MM.1S (cell line): ENCODE data around the gene RUNX1.

Experiments used
- DNase-seq: peaks from one replicate; pipeline ENCODE4 v3.0.0-alpha.2; 2015
- H2AFZ ChIP-seq: fragments of 300-600 bp; sonication (generic); 2 replicates; pipeline ENCODE4 v1.6.0; 2016; ENCODE audit warnings: antibody characterized with exemption, low read length
- H3F3A ChIP-seq: fragments of 300-600 bp; sonication (generic); 2 replicates; pipeline ENCODE4 v1.6.1; 2016; ENCODE audit warnings: mild to moderate bottlenecking, antibody characterized with exemption, low read length, moderate library complexity, mixed read lengths; ENCODE audit not compliant: insufficient read depth
- H3K27ac ChIP-seq: fragments of 300-600 bp; sonication (generic); 2 replicates; pipeline ENCODE4 v1.5.1; 2016; ENCODE audit warnings: mild to moderate bottlenecking, low read length
- H3K27me3 ChIP-seq: fragments of 300-600 bp; sonication (generic); replicated peaks from 2 replicates; pipeline ENCODE4 v1.6.0; 2016; ENCODE audit warnings: low read length; ENCODE audit not compliant: insufficient read depth
- H3K36me3 ChIP-seq: fragments of 300-600 bp; sonication (generic); replicated peaks from 2 replicates; pipeline ENCODE4 v1.6.1; 2016; ENCODE audit warnings: mild to moderate bottlenecking, low read length, mixed read lengths; ENCODE audit not compliant: insufficient read depth
- H3K4me1 ChIP-seq: fragments of 300-600 bp; sonication (generic); 2 replicates; pipeline ENCODE4 v1.6.1; 2016; ENCODE audit warnings: low read length, mixed read lengths
- H3K4me2 ChIP-seq: fragments of 300-600 bp; sonication (generic); 2 replicates; pipeline ENCODE4 v1.6.0; 2016; ENCODE audit warnings: low read depth, low read length
- H3K4me3 ChIP-seq: fragments of 300-600 bp; sonication (generic); 2 replicates; pipeline ENCODE4 v1.5.1; 2016; ENCODE audit warnings: low read length, mixed read lengths
- H3K79me2 ChIP-seq: fragments of 300-600 bp; sonication (generic); 2 replicates; pipeline ENCODE4 v1.6.1; 2016; ENCODE audit warnings: mixed run types, low read length, mixed read lengths
- H3K9ac ChIP-seq: fragments of 300-600 bp; sonication (generic); 2 replicates; pipeline ENCODE4 v1.6.1; 2016; ENCODE audit warnings: low read length, mixed read lengths
- H3K9me2 ChIP-seq: fragments of 300-600 bp; sonication (generic); replicated peaks from 2 replicates; pipeline ENCODE4 v1.6.1; 2016; ENCODE audit warnings: mild to moderate bottlenecking, low read length, mixed read lengths; ENCODE audit not compliant: insufficient read depth
- H3K9me3 ChIP-seq: fragments of 300-600 bp; sonication (generic); replicated peaks from 2 replicates; pipeline ENCODE4 v1.6.1; 2016; ENCODE audit warnings: mild to moderate bottlenecking, low read length, mixed read lengths; ENCODE audit not compliant: insufficient read depth
- H4K20me1 ChIP-seq: fragments of 300-600 bp; sonication (generic); 2 replicates; pipeline ENCODE4 v1.6.1; 2016; ENCODE audit warnings: mild to moderate bottlenecking, low read length, moderate library complexity, mixed read lengths; ENCODE audit not compliant: insufficient read depth
- EZH2 ChIP-seq: fragments of 300-600 bp; sonication (generic); optimal IDR thresholded peaks from 2 replicates; pipeline ENCODE3; 2017; ENCODE audit warnings: low read depth, mild to moderate bottlenecking, antibody characterized with exemption, low read length, mixed read lengths
- EZH2phosphoT487 ChIP-seq: fragments of 300-600 bp; sonication (generic); IDR thresholded peaks from 2 replicates; pipeline ENCODE4 v1.6.1; 2018; ENCODE audit warnings: antibody characterized with exemption, low read length
- TF ChIP-seq, protein P1 (sequence below): fragments of 300-600 bp; sonication (generic); IDR thresholded peaks from 2 replicates; pipeline ENCODE4 v1.5.1; 2016; ENCODE audit warnings: antibody characterized with exemption, low read length, mixed read lengths

The RUNX1 gene

DNA sequence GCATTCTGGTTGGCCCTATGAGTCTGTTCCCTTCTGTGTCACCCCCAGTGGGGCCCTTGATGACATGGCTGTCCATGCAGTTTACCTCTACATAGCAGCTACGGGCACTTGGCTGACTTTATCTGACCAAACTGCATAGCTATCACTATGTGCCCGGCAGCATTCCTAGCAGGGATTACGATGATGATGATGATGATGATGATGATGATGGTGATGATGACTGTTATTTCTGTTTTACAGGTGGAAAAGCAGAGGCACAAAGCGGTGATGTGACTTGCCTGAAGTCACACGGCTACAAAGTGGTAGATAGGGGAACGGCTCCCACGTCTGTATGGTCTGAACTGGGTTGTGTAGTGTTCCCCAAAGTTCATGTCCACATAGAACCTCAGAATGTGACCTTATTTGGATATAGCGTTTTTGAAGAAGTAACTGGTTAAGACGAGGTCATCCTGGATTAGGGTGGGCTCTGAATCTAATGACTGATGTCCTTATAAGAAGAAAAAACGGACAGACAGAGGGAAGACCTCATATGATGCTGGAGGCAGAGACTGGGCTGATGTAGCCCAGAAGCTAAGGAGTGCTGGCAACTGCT lies 57.6 kb downstream of the RUNX1 start:
- TF ChIP-seq, protein P1, sequence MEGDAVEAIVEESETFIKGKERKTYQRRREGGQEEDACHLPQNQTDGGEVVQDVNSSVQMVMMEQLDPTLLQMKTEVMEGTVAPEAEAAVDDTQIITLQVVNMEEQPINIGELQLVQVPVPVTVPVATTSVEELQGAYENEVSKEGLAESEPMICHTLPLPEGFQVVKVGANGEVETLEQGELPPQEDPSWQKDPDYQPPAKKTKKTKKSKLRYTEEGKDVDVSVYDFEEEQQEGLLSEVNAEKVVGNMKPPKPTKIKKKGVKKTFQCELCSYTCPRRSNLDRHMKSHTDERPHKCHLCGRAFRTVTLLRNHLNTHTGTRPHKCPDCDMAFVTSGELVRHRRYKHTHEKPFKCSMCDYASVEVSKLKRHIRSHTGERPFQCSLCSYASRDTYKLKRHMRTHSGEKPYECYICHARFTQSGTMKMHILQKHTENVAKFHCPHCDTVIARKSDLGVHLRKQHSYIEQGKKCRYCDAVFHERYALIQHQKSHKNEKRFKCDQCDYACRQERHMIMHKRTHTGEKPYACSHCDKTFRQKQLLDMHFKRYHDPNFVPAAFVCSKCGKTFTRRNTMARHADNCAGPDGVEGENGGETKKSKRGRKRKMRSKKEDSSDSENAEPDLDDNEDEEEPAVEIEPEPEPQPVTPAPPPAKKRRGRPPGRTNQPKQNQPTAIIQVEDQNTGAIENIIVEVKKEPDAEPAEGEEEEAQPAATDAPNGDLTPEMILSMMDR = no peak
- TF ChIP-seq EZH2 (no peak), EZH2phosphoT487 (no peak)
- Histone ChIP-seq H3K4me2 (no peak overlapping the region), H3K27me3 (no peaks in the 10 kb centered on the region), H3F3A (peaks cover 5% of the 10 kb centered on the region; the same call in 1 of the 2 replicates), H3K27ac (no peak overlapping the region), H3K79me2 (no peaks in the 10 kb centered on the region), H4K20me1 (no peaks in the 10 kb centered on the region), H3K9me3 (no peaks in the 10 kb centered on the region), H3K4me3 (no peak overlapping the region), H3K9ac (no peak overlapping the region), H3K9me2 (no peaks in the 10 kb centered on the region), H3K36me3 (no peaks in the 10 kb centered on the region), H3K4me1 (peaks cover 10% of the 10 kb centered on the region; the same call in 1 of the 2 replicates), H2AFZ (no peak overlapping the region)
- DNase-seq = no peak

DNA sequence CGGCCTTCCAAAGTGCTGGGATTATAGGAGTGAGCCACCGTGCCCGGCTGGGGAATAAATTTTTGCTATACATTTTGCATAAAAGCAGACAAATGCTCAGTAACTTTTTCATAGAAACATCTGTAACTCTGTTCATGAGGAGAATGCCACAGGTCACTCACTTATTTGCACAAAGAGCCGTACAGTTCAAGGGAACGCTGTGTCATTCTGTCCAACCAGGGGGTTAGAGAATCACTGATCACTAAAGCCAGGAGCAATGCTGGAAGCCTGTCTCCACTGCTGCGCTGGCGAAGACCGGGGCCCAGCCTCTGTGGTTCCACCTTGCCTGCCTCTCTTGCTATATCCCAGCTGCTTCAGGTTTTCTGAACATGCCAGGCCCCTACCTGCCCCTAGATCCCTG lies 58.3 kb downstream of the RUNX1 start:
- Histone ChIP-seq H2AFZ (no peak overlapping the region), H3K9me3 (no peaks in the 10 kb centered on the region), H3K9me2 (no peaks in the 10 kb centered on the region), H3K27ac (no peak overlapping the region), H3K79me2 (no peaks in the 10 kb centered on the region), H3K4me1 (peaks cover 10% of the 10 kb centered on the region; the same call in 1 of the 2 replicates), H3K4me2 (no peak overlapping the region), H4K20me1 (no peaks in the 10 kb centered on the region), H3K27me3 (no peaks in the 10 kb centered on the region), H3K4me3 (no peak overlapping the region), H3K36me3 (no peaks in the 10 kb centered on the region), H3F3A (peaks cover 5% of the 10 kb centered on the region; the same call in 1 of the 2 replicates), H3K9ac (no peak overlapping the region)
- TF ChIP-seq, protein P1 = no peak
- no peak for TF ChIP-seq EZH2
- no peak for TF ChIP-seq EZH2phosphoT487
- no peak for DNase-seq

GRCh38 chr21:34989337-34990151 lies 59.6 kb downstream of the RUNX1 start:
- Histone ChIP-seq H3K4me3 (no peak overlapping the region), H3K27me3 (no peaks in the 10 kb centered on the region), H3K36me3 (no peaks in the 10 kb centered on the region), H4K20me1 (no peaks in the 10 kb centered on the region), H3K9ac (no peak overlapping the region), H3K9me2 (no peaks in the 10 kb centered on the region), H3K4me1 (peaks cover 10% of the 10 kb centered on the region; the same call in 1 of the 2 replicates), H2AFZ (no peak overlapping the region), H3F3A (peaks cover 5% of the 10 kb centered on the region; the same call in 1 of the 2 replicates), H3K9me3 (no peaks in the 10 kb centered on the region), H3K79me2 (no peaks in the 10 kb centered on the region), H3K27ac (no peak overlapping the region), H3K4me2 (no peak overlapping the region)
- no peak for DNase-seq
- TF ChIP-seq EZH2 (no peak), EZH2phosphoT487 (no peak)
- TF ChIP-seq, protein P1 = no peak
